Measurements from ENCODE around the gene SIRT1. TPM values are rescaled to one million over a fixed set of nuclear protein-coding genes. Genes with fewer than 3 reads are reported as not detected.
A peak's percentile ranks its signal among the peaks of the same experiment; 100 is the strongest.

Gene SIRT1
- total RNA-seq, 4 donors from 2014 or later, result 18.8 to 26.3 (median 20.7) TPM

DNA sequence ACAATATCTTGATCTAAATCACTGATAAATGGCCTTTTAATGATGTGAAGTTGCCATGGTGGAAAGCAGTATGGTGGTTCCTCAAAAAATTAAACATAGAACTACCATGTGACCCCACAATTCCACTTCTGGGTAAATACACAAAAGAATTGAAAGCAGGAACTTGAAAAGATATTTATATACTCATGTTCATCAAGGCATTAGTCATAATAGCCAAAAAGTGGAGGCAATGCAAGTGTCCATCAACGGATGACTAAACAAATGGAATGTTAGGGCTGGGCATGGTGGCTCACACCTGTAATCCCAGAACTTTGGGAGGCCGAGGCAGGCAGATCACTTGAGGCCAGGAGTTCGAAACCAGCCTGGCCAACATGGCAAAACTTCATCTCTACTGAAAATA is 44.5 kb upstream of the SIRT1 start:
- no peak for DNase-seq (ENCODE audit: low spot score in 2 of 2)
- H3K4me1 ChIP-seq, result no peaks in the 10 kb centered on the region
- TF ChIP-seq EP300 (IDR thresholded peaks at IDR 0.05), result no peak
- TF ChIP-seq, protein P1, sequence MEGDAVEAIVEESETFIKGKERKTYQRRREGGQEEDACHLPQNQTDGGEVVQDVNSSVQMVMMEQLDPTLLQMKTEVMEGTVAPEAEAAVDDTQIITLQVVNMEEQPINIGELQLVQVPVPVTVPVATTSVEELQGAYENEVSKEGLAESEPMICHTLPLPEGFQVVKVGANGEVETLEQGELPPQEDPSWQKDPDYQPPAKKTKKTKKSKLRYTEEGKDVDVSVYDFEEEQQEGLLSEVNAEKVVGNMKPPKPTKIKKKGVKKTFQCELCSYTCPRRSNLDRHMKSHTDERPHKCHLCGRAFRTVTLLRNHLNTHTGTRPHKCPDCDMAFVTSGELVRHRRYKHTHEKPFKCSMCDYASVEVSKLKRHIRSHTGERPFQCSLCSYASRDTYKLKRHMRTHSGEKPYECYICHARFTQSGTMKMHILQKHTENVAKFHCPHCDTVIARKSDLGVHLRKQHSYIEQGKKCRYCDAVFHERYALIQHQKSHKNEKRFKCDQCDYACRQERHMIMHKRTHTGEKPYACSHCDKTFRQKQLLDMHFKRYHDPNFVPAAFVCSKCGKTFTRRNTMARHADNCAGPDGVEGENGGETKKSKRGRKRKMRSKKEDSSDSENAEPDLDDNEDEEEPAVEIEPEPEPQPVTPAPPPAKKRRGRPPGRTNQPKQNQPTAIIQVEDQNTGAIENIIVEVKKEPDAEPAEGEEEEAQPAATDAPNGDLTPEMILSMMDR (IDR thresholded peaks at IDR 0.05), result no peak
- no peak for TF ChIP-seq POLR2AphosphoS5 (IDR thresholded peaks at IDR 0.05)
- TF ChIP-seq POLR2A (IDR thresholded peaks at IDR 0.05), result no peak
- H3K27me3 ChIP-seq, result no peaks in the 10 kb centered on the region
- WGBS, result 91% methylated on average over 3 of the region's 3 CpGs
- H3K9me3 ChIP-seq, result no peaks in the 10 kb centered on the region
- H3K36me3 ChIP-seq, result no peaks in the 10 kb centered on the region
- no peak overlapping the region for H3K27ac ChIP-seq
- no peak overlapping the region for H3K4me3 ChIP-seq

DNA sequence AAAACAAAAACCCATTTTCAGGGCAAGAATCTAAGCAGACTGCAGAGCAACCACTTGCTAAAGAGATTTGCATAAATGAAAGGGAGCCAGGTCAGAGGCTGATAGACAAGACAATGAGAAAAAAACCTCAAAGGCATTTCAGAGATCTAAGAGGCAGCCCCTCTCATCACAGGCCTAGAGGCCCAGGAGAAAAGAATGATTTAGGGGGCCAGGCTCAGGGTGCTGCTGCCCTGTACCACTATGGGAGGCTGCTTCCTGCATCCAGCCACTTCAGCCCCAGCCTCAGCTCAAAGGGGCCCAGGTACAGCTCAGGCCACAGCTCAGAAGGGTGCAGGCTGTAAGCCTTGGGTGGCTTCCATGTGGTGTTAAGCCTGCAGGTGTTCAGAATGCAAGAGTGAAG is 42.7 kb upstream of the SIRT1 start:
- Histone ChIP-seq H3K4me1 (no peaks in the 10 kb centered on the region), H3K36me3 (no peaks in the 10 kb centered on the region), H3K27ac (no peak overlapping the region), H3K4me3 (no peak overlapping the region), H3K9me3 (no peaks in the 10 kb centered on the region), H3K27me3 (no peaks in the 10 kb centered on the region)
- DNase-seq (ENCODE audit: low spot score in 2 of 2), result no peak
- no peak for TF ChIP-seq EP300 (IDR thresholded peaks at IDR 0.05)
- no peak for TF ChIP-seq POLR2A (IDR thresholded peaks at IDR 0.05)
- no peak for TF ChIP-seq POLR2AphosphoS5 (IDR thresholded peaks at IDR 0.05)
- TF ChIP-seq, protein P1 (IDR thresholded peaks at IDR 0.05), result no peak

DNA sequence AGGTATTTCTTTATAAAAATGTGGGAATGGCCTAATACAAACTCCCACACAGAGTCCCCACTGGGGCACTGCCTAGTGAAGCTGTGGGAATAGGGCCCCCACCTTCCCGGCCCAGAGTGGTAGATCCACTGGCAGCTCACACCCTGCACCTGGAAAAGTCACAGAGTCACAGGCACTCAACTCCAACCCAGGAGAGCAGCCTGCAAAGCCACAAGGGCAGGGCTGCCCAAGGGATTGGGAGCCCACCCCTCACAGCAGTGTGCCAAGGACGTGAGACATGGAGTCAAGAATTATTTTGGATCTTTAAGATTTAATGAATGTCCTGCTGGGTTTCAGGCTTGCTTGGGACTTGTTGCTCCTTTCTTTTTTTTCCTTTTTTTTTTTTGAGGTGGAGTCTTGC is 41.2 kb upstream of the SIRT1 start:
- Histone ChIP-seq H3K27me3 (no peaks in the 10 kb centered on the region), H3K27ac (no peak overlapping the region), H3K4me3 (no peak overlapping the region), H3K9me3 (no peaks in the 10 kb centered on the region), H3K36me3 (no peaks in the 10 kb centered on the region), H3K4me1 (no peaks in the 10 kb centered on the region)
- 82% methylated on average over 2 of the region's 2 CpGs for WGBS
- no peak for DNase-seq (ENCODE audit: low spot score in 2 of 2)
- TF ChIP-seq POLR2A (IDR thresholded peaks at IDR 0.05) (no peak), POLR2AphosphoS5 (IDR thresholded peaks at IDR 0.05) (no peak), EP300 (IDR thresholded peaks at IDR 0.05) (no peak)
- TF ChIP-seq, protein P1 (IDR thresholded peaks at IDR 0.05), result no peak

DNA sequence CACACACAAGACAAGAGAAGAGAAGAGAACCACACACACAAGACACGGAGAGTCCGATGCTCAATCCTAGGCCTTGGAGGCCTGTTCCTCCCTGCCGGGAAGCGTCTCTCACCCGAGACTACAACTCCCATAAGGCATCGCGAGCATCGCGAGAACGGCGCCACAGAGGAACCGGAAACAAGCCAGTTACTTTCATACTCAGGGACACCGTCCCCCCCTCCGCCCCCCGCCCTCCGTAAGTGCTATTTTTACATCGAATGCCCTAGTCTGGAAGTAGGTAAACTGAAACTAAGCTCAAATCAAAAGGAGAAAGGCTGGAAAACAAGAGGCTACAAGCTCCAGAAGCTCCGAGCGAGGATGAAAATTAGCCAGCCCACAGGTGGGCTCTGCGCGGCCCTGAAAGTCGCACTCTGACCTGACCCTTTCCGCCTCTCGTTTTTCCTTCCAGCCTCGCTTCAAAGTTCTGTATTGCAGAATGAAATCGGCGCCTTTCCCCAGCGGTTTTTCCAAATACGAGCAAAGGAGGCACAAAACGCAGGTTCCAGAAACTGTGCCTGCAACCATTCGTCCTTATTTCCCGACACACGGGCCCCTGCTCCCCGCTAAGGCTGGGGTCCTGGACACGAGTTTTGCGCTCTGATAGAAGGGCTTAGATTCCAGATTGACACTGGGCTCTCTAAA is 35.0 kb upstream of the SIRT1 start:
- WGBS, result 1% methylated on average over 36 of the region's 36 CpGs

DNA sequence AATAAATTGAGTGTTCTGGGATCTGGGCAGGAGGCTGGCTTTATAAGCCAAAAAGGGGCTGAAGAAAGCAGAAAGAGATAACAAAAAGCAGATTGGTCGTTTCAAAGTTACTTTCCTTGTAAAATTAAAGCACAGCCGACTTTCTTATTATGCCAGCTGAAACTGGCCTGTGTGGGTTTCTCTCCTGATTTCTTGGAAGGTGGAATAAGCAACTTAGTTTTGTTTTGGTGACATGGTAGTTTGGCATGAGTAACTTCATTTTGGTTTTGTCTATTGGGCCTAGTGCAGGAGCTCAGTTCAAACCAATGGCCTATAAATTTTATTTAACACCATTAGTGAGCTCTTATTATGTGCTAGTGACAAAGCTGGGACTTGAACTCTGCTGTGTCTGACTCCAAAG is 33.3 kb upstream of the SIRT1 start:
- Histone ChIP-seq H3K36me3 (no peaks in the 10 kb centered on the region), H3K4me1 (peaks cover 12% of the 10 kb centered on the region), H3K9me3 (no peaks in the 10 kb centered on the region), H3K27me3 (no peaks in the 10 kb centered on the region), H3K27ac (no peak overlapping the region), H3K4me3 (no peak overlapping the region)
- no peak for DNase-seq (ENCODE audit: low spot score in 2 of 2)
- TF ChIP-seq, protein P1 (IDR thresholded peaks at IDR 0.05), result no peak
- TF ChIP-seq EP300 (IDR thresholded peaks at IDR 0.05) (no peak), POLR2A (IDR thresholded peaks at IDR 0.05) (no peak), POLR2AphosphoS5 (IDR thresholded peaks at IDR 0.05) (no peak)
- 76% methylated on average over 2 of the region's 2 CpGs for WGBS

More for the DNA sequence above, 35.0 kb upstream of the SIRT1 start:
- peak; percentile 91 to 95 for DNase-seq (ENCODE audit: low spot score in 2 of 2)
- peak in 1 of 3 donors; percentile 8 for TF ChIP-seq POLR2AphosphoS5 (IDR thresholded peaks at IDR 0.05)
- TF ChIP-seq, protein P1 (IDR thresholded peaks at IDR 0.05), result no peak
- peaks cover 8% of the 10 kb centered on the region for H3K4me1 ChIP-seq
- no peaks in the 10 kb centered on the region for H3K27me3 ChIP-seq
- H3K36me3 ChIP-seq, result no peaks in the 10 kb centered on the region
- peak overlapping the region; percentile 68 for H3K4me3 ChIP-seq
- H3K27ac ChIP-seq, result peak overlapping the region; percentile 91
- H3K9me3 ChIP-seq, result no peaks in the 10 kb centered on the region
